Measurements from ENCODE around the gene INF2.

Gene INF2

DNA sequence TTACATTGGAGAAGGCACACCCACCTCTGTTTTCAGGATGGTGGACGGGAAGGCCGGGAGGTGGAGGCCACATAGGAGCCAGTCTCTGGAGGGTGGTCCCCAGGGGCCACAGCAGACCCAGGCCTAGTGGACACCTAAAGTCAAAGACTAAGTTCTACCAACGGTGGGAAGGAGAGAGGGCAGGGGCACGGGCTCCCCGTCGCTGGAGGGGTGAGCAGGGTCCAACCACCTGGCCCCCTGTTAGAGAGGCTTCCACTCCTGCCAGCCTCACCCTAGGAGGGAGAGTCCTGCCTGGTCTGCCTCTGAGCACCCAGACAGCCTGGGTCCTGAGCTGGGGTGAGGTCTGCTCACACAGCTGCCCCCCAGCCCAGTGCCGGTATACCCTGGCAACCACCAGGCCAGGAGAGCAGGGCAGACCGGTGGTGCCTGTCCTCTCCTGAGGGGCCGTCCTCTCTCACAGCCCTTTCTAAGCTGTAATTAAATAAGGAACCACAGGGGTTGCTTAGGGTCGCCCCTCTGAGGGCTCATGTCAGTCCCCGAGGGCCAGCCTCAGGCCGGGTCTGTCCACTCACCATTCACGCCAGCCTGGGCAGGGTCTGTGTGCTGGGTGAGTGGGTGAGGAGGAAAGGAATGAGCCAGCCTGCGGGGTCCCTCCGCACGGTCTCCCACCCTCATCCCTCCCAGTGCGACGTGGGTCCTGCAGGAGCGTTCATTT, 2.3 kb downstream of the INF2 start:
- no peak for DNase-seq

DNA sequence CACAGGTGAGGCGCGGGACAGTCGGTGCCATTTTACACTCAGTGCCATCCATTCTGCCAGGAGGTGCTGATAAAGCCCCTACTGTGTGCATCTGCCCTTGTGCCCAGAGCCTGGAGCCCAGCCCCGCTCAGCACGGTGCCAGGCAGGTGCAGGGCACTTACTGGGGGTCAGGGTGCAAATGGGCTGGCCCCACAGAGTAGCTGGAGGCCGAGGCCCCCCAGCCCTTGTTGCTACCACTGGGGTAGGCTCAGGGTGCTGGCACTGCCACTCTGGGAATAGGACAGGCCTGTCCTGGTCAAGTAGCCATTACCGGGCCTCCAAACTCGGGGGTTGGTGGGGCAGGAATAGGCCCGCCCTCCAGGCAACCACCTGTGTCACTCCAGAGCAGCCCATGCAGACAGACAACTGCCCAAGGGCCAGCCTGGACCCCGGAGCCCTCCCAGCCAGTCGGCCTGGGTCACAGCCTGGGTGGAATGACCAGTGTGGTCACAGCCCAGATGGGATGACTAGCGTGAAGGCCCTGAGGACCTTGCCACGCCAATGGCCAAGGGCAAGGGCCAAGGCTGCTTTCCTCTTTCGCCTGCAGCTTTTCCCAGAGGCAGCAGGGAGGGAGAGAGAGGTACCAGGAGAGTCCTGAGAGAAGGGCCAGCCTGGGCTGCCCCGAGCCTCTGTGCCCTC, 3.0 kb downstream of the INF2 start:
- no peak for DNase-seq

- DNase-seq = no peak
These were observed 3.5 kb downstream of the INF2 start for GRCh38 chr14:104692939-104693315.

GRCh38 chr14:104693482-104694431, 4.3 kb downstream of the INF2 start:
- no peak for DNase-seq

GRCh38 chr14:104694475-104694950, 5.1 kb downstream of the INF2 start:
- peak; percentile 80 for DNase-seq

DNA sequence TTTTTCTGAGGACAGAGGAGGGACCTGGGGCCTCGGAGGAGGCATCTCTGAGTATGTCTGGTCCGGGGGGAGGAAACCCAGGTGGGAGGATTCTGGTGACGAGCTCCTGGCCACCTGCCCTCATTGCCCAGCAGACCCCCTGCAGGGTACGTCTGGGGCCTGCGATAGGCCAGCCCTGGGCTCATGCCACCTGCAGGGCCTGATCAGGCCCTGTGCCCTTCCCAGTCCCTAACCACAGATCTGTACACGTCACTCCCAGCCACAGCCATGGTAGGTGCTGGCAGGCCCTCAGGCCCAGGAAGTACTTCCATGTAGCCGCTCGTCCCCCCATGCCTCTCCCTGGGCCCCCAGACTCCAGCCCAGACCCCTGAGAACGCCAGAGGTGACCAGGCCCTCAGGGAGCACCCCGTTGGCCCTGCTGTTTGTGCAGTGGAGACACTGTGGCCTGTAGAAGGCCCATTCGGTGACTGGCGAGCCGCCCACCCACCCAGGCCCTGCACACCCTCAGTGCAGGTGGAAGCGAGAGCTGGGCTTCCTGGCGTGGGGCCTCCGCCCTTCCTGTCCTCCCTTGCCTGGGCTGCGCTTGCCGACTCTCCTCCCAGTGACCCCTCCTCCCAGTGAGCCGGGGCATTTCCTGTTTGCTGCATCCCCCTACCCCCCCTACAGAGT, 5.7 kb downstream of the INF2 start:
- DNase-seq = no peak

DNA sequence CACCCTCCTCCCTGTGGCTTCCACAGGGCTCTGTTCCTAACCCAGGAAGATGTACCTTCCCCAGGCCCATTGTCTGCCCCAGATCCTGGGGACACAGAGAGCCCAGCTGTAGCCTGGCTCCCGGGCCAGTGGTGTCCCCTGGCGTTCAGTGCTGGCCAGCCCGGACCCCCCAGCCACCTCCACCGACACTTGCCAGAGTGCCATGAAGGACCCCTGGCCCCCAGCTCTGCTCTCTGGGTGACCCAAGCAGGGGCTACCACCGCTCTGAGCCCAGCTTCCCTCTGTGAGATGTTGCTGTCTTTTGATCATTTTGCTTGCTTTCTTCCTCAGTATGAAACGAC, 6.2 kb downstream of the INF2 start:
- DNase-seq = no peak

DNA sequence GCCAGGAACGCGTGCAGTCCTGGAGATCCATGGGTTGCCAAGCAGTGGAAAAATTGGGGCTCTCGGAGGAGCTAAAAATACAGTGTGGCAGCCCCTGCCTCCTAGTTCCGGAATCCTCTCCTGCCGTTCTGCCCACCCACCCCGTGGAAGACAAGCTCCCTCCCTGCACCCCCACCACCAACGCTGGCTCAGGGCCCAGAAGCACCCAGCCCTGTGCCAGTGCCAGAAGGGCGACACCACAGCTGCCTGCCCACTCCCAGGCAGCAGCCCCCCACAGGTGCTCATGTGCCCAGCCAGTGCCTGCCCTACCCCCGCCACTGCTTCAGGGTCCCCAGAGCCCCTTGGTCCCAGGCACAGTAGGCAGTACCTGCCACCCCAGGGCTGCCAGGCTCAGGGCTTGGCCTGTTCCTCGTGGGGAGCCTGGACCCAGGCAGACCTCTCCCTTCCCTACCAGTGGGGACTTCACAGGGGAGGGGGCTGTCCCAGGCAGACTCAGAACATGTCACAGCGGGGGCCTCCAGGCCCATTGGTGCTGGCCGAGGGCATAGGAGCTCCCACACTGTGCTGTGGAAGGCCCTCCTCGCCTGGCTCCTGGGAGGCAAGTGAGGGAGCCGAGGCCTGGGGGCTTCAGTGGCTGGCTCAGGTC, 7.4 kb downstream of the INF2 start:
- peak; percentile 77 for DNase-seq

DNA sequence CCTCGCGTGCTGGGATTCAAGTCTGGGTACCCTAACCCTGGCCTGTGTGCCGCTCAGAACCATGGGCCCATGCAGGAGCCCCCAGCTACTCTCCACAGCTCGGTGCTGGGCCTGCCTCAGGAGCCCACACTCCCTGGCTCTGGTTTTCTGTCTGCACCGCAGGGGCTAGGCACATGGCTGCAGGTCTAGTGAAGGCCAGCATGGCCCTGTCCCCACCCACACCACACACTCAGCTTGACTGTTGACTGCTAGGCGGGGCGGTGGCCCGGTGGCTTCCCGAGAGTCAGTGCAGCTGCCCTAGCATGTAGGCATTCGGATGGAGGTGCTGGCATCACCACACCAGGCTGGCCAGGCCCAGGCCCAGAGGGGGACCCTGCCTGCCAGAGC, 7.9 kb downstream of the INF2 start:
- DNase-seq = no peak

GRCh38 chr14:104697892-104698583, 8.6 kb downstream of the INF2 start:
- peak; percentile 28 for DNase-seq

GRCh38 chr14:104698688-104699425, 9.4 kb downstream of the INF2 start:
- no peak for DNase-seq

DNA sequence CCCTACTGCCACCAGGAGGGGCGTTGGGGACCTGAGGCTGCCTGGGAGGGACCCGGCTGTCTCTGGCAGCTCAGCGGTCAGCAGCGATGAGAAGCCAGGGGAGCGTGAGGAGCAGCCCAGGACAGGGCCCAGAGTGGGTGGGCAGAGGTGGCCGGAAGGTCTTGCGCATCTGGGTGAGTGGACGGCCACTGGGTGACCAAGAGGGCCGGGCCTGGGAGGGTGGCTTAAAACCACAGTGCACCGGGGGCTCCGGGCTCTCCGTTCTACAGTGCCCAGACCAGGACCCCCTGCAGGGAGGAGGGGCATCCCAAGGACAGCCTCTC, 10.0 kb downstream of the INF2 start:
- DNase-seq = no peak

DNA sequence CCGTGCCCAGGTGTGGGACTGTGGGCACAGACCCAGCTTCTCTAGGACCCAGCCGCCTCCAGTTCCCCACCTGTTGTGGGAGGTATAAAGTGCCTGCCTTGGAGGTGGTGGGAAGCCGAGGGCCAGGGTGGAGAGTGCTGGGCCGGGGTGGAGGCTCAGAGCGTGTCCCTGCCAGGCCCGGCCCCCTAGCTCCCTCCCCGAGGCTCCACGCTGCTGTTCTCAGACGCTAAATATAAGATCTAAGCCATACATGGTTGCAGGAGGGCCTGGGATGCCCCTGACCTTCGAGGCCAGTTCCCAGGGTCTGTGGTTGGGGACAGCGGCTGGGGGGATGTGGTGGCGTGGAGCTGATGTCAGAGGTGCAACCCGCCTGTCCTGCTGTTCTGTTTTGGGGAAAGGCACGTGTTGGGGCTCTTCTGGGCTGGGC, 10.8 kb downstream of the INF2 start:
- no peak for DNase-seq

GRCh38 chr14:104700747-104701217, 11.4 kb downstream of the INF2 start:
- no peak for DNase-seq

- DNase-seq = no peak
These were observed 12.1 kb downstream of the INF2 start for GRCh38 chr14:104701383-104702076.

- DNase-seq = no peak
These were observed 12.7 kb downstream of the INF2 start for GRCh38 chr14:104702106-104702505.

DNA sequence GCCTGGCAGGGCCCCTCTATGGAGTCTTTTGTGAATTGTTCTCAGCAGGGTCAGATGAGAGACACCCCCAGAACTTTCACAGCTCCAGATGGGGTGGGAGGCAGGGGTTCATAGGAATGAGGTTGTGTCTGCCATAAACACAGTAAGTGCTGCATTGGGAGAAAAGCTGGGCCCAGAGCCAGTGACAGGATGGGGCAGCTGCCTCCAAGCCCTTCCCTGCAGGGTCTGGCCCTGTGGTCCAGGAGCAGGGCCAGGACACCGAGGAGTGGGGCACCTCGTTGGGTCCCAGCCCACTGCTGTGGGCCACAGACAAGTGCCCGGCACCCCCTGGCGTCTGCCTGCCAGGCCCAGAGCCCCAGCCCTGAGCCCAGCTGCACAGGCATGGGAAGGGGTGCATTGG, 13.3 kb downstream of the INF2 start:
- DNase-seq = no peak

- DNase-seq = no peak
These were observed 13.9 kb downstream of the INF2 start for GRCh38 chr14:104703269-104703668.

DNA sequence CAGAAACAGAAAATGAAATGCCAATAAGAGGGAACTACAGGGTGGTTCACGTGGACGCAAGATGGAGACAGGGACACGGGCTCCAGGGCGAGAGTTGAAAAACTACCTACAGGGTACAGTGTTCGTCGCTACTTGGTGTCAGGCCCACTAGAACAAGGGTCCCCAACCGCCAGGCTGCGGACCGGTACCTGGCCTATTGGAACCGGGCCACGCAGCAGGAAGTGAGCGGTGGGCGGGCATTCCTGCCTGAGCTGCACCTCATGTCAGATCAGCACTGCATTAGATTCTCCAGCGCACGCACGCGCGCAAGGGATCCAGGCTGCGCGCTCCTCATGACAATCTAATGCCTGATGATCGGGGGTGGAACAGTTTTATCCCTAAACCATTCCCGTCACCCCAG, 14.8 kb downstream of the INF2 start:
- DNase-seq = no peak

DNA sequence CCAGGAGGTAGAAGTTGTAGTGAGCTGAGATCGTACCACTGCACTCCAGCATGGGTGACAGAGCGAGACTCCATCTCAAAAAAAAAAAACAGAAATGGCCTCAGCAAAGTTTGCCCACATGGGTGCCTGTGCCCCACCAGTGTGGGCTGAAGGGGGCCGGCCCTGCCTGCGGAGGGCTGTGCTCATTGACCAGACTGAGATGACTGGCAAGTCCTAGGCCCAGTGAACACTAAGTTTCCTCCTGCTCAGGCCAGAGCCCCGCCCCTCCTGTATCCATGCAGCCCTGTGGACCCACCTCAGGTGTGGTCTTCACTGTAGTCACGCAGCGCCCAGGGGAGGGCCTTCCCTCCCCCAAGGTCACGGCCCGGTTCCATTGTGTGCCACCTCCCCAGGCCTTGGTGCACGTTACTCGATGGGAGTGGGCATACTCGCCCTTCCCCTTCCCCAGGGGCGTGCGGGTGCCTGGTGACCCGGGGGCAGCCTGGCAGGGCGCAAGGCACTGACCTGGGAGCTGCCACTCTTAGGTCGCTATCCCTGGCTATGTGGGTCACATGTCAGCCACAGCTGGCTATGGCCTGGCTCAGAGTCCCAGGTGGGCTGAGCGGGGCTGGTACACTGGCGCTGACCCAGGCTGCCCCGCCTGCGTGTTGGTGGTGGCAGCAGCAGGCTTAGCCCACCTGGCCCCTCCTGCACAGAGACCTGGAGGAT, 16.1 kb downstream of the INF2 start:
- no peak for DNase-seq
